Tibial nerve (tissue), 4 donors: ENCODE measurements around the gene MRAP.

Experiments used
- CTCF ChIP-seq, 5 experiments: fragments of 200-600 bp in 3 of 5; fragments of 450-650 bp in 2 of 5; sonication (generic) in 3 of 5; IDR thresholded peaks; one replicate each; pipeline ENCODE4 v1.5.1; 2016 to 2019; ENCODE audit warnings: antibody characterized with exemption in 5 of 5, mild to moderate bottlenecking in 3 of 5, moderate library complexity in 2 of 5
- EP300 ChIP-seq, 2 donors: sonication (generic); formaldehyde crosslinking; IDR thresholded peaks; one replicate each; pipeline ENCODE4 v1.6.1; 2017; ENCODE audit warnings: antibody characterized with exemption in 2 of 2, mild to moderate bottlenecking in 1 of 2
- POLR2A ChIP-seq, 2 donors: fragments of 450-650 bp; IDR thresholded peaks; one replicate each; pipeline ENCODE4 v1.6.1; 2017; ENCODE audit warnings: antibody characterized with exemption in 2 of 2, mild to moderate bottlenecking in 2 of 2, moderate library complexity in 2 of 2

- TF ChIP-seq CTCF (IDR thresholded peaks at IDR 0.05) (no peak), POLR2A (IDR thresholded peaks at IDR 0.05) (no peak), EP300 (IDR thresholded peaks at IDR 0.05) (no peak)
These were observed 38.5 kb upstream of the MRAP start for GRCh38 chr21:32260130-32260529.
